ENCODE results near the gene PZP. TPM values are rescaled to one million over a fixed set of nuclear protein-coding genes. Genes with fewer than 3 reads are reported as not detected.

PZP gene
- total and polyA plus RNA-seq, 2 donors from 2014 or later, result 0.31 TPM; not detected in 1

DNA sequence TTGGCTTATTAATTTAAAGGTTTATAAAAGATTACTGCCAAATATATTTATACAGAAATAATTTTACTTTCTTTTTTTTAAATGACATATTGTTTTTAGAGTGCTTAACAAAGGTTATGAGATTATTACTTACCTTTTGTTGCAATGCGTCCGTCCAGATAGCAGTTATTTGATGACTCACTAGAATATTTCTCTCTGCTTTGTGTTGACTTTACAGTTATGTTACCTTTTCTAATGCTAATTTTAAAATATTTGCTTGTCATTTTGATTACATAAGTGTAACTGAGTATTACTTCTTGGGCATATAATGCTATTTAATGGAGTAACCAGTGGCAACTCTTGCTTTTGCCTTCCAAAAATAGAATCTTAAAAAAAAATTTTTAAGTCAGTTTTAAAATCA lies 6.3 kb upstream of the PZP start:
- H3K9me3 ChIP-seq (ENCODE audit: control insufficient read depth in 2 of 3, insufficient read depth in 1 of 3, low read length in 3 of 3), result no peaks in the 10 kb centered on the region
- no peak overlapping the region for H3K27ac ChIP-seq (ENCODE audit: low read depth in 2 of 2, low read length in 2 of 2)
- intact Hi-C loops (cut with DNase I), result no loop called here
- no peaks in the 10 kb centered on the region for H3K27me3 ChIP-seq (ENCODE audit: control insufficient read depth, insufficient read depth, low read length)
- H3K4me1 ChIP-seq (ENCODE audit: control insufficient read depth in 2 of 3, insufficient read depth in 2 of 3, low read depth in 1 of 3, low read length in 3 of 3), result no peaks in the 10 kb centered on the region
- H3K4me3 ChIP-seq (ENCODE audit: low read length in 3 of 3), result no peak overlapping the region
- no peaks in the 10 kb centered on the region for H3K36me3 ChIP-seq (ENCODE audit: control insufficient read depth in 2 of 3, insufficient read depth in 3 of 3, low read length in 3 of 3)
- DNase-seq, result no peak
- H3K9ac ChIP-seq (ENCODE audit: low read length in 3 of 3), result no peak overlapping the region
- TF ChIP-seq, protein P1, sequence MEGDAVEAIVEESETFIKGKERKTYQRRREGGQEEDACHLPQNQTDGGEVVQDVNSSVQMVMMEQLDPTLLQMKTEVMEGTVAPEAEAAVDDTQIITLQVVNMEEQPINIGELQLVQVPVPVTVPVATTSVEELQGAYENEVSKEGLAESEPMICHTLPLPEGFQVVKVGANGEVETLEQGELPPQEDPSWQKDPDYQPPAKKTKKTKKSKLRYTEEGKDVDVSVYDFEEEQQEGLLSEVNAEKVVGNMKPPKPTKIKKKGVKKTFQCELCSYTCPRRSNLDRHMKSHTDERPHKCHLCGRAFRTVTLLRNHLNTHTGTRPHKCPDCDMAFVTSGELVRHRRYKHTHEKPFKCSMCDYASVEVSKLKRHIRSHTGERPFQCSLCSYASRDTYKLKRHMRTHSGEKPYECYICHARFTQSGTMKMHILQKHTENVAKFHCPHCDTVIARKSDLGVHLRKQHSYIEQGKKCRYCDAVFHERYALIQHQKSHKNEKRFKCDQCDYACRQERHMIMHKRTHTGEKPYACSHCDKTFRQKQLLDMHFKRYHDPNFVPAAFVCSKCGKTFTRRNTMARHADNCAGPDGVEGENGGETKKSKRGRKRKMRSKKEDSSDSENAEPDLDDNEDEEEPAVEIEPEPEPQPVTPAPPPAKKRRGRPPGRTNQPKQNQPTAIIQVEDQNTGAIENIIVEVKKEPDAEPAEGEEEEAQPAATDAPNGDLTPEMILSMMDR (IDR thresholded peaks at IDR 0.05; ENCODE audit: borderline replicate concordance, extremely low read depth, insufficient read depth), result no peak
- no peak for FAIRE-seq

DNA sequence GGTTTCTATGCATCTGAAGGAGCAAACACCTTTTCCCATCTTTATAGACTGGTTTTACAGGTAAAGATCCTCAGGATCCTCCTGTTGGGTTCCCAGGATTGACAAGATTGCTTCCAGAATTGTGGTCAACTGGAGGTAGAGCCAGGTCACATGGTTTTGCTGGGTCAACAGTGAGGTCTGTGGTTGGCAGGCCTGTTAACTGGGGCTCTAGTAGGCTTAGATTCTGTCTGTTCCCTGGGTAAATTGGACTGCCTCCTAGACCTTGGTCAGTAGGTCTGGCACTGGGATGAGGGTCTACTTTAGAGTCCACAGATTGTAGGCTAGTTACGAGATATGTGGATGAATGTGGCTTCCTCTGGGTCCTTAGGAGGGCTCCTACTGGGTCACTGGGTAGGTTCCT lies 3.5 kb upstream of the PZP start:
- no peak for FAIRE-seq
- no peak for DNase-seq
- Histone ChIP-seq H3K27ac (ENCODE audit: low read depth in 2 of 2, low read length in 2 of 2) (no peak overlapping the region), H3K4me1 (ENCODE audit: control insufficient read depth in 2 of 3, insufficient read depth in 2 of 3, low read depth in 1 of 3, low read length in 3 of 3) (no peaks in the 10 kb centered on the region), H3K27me3 (ENCODE audit: control insufficient read depth, insufficient read depth, low read length) (no peaks in the 10 kb centered on the region), H3K36me3 (ENCODE audit: control insufficient read depth in 2 of 3, insufficient read depth in 3 of 3, low read length in 3 of 3) (no peaks in the 10 kb centered on the region), H3K9me3 (ENCODE audit: control insufficient read depth in 2 of 3, insufficient read depth in 1 of 3, low read length in 3 of 3) (no peaks in the 10 kb centered on the region), H3K4me3 (ENCODE audit: low read length in 3 of 3) (no peak overlapping the region), H3K9ac (ENCODE audit: low read length in 3 of 3) (no peak overlapping the region)
- TF ChIP-seq, protein P1 (IDR thresholded peaks at IDR 0.05; ENCODE audit: borderline replicate concordance, extremely low read depth, insufficient read depth), result no peak
- intact Hi-C loops (cut with DNase I), result no loop called here

DNA sequence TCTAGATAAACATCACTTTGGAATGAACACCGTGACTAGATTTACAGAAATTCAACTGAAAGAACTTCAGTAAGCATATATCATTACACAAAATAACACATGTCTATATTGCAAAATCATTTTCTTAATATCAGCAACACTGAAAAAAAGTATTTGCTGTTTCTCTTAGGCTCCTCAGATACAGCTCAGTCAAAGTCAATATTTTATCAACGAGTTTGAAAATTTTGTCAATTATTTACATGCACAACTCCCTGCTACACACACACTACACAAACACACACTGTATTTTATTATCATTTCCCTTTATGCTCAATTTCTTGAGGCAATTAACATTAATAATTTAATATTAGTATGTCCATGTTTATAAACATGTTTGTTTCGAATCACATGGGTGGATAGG lies 3.8 kb downstream of the PZP start:
- H3K4me3 ChIP-seq (ENCODE audit: low read length in 3 of 3), result no peak overlapping the region
- H3K4me1 ChIP-seq (ENCODE audit: control insufficient read depth in 2 of 3, insufficient read depth in 2 of 3, low read depth in 1 of 3, low read length in 3 of 3), result no peaks in the 10 kb centered on the region
- no peak for FAIRE-seq
- no peaks in the 10 kb centered on the region for H3K27me3 ChIP-seq (ENCODE audit: control insufficient read depth, insufficient read depth, low read length)
- no peaks in the 10 kb centered on the region for H3K36me3 ChIP-seq (ENCODE audit: control insufficient read depth in 2 of 3, insufficient read depth in 3 of 3, low read length in 3 of 3)
- no peaks in the 10 kb centered on the region for H3K9me3 ChIP-seq (ENCODE audit: control insufficient read depth in 2 of 3, insufficient read depth in 1 of 3, low read length in 3 of 3)
- H3K9ac ChIP-seq (ENCODE audit: low read length in 3 of 3), result no peak overlapping the region
- intact Hi-C loops (cut with DNase I), result no loop called here
- no peak overlapping the region for H3K27ac ChIP-seq (ENCODE audit: low read depth in 2 of 2, low read length in 2 of 2)
- no peak for DNase-seq
- TF ChIP-seq, protein P1 (IDR thresholded peaks at IDR 0.05; ENCODE audit: borderline replicate concordance, extremely low read depth, insufficient read depth), result no peak

DNA sequence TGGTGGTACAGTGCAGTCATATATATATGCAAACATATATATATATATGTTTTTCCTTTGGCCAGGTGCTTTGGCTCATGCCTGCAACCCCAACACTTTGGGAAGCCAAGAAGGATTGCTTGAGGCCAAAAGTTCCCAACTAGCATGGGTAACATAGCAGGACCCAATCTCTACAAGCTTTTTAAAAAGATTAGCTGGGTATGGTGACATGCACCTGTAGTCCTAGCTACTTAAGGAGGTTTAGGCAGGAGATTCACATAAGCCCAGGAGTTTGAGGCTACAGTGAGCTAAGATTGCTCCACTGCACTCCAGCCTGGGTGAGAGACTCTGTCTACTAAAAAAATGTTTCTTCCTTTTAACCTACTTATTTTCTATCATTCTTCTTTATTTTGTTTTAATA lies 10.2 kb downstream of the PZP start:
- DNase-seq, result no peak
- no peak for FAIRE-seq
- no peaks in the 10 kb centered on the region for H3K36me3 ChIP-seq (ENCODE audit: control insufficient read depth in 2 of 3, insufficient read depth in 3 of 3, low read length in 3 of 3)
- H3K4me3 ChIP-seq (ENCODE audit: low read length in 3 of 3), result no peak overlapping the region
- no peaks in the 10 kb centered on the region for H3K4me1 ChIP-seq (ENCODE audit: control insufficient read depth in 2 of 3, insufficient read depth in 2 of 3, low read depth in 1 of 3, low read length in 3 of 3)
- H3K9ac ChIP-seq (ENCODE audit: low read length in 3 of 3), result no peak overlapping the region
- H3K9me3 ChIP-seq (ENCODE audit: control insufficient read depth in 2 of 3, insufficient read depth in 1 of 3, low read length in 3 of 3), result no peaks in the 10 kb centered on the region
- no peak overlapping the region for H3K27ac ChIP-seq (ENCODE audit: low read depth in 2 of 2, low read length in 2 of 2)
- intact Hi-C loops (cut with DNase I), result no loop called here
- H3K27me3 ChIP-seq (ENCODE audit: control insufficient read depth, insufficient read depth, low read length), result no peaks in the 10 kb centered on the region
- TF ChIP-seq, protein P1 (IDR thresholded peaks at IDR 0.05; ENCODE audit: borderline replicate concordance, extremely low read depth, insufficient read depth), result no peak

All from kidney (tissue), 14 donors.